HUDEP-2 (cell line): ENCODE results near the gene PMIS2.
A peak's percentile ranks its signal among the peaks of the same experiment; 100 is the strongest.
"Not testable (repeated sequence)": the region's sequence is repeated elsewhere in the genome, so short reads cannot be mapped to it uniquely, and the experiment has no call there.

Source experiments
- DNase-seq, 76 experiments: peaks; one replicate each; lab custom pipeline; 2025; ENCODE audit not compliant: unreplicated experiment in 76 of 76; lab: John Stamatoyannopoulos, UW

Gene PMIS2

DNA sequence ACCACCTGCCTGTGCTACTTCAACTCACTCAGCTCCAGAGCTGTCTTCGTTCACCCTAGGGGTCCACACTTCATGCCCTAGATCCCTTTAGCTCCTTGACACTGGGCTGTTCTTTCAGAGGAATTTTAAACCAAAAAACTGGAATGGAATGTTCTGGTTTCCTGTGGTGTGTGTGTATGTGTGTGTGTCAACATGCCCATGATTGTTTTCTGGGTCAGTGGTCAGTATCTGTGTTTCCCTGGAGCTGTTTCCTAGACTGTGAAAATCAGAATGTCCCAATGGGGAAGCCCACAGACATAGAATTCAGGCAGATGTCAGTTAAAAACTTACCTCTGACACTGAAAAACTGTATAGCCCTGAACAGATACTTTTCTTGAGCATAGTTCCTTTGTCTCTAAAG is 1.3 kb downstream of the PMIS2 start:
- DNase-seq, result peak in 1 of 76 experiments; percentile 26

DNA sequence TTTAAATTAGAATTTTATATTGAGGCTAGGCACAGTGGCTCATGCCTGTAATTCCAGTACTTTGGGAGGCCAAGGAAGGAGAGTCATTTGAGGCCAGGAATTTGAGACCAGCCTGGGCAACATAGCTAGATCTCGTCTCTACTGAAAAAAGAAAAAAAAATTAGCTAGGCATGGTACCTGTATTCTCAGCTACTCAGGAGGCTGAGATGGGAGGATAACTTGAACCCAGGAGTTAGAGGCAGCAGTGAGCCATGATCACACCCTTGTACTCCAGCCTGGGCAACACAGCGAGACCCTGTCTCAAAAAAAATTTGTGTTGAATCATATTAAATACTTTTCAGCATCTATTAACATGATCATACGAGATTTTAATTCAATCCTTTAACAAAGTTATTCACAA is 4.9 kb downstream of the PMIS2 start:
- no peak for DNase-seq

DNA sequence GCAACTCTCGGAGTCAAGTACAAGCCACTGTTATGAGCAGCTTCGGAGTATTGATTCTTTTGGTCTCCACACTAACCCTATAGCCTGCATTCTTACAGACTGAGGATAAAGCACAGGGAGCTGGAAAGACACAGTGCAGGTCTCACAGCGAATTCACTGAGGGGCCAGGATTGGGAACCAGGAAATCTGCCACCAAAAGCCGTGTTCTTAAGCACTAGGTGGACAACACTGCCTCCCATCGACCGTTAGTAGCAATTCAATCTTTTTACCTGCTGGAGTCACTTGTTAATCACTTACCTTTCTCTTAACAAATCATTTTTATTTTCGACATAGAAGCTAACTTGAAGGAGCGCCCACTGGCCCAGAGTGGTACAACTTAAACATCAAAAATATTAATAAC is 6.3 kb downstream of the PMIS2 start:
- DNase-seq, result peak in 10 of 76 experiments; percentile 6 to 31 (median 12)

DNA sequence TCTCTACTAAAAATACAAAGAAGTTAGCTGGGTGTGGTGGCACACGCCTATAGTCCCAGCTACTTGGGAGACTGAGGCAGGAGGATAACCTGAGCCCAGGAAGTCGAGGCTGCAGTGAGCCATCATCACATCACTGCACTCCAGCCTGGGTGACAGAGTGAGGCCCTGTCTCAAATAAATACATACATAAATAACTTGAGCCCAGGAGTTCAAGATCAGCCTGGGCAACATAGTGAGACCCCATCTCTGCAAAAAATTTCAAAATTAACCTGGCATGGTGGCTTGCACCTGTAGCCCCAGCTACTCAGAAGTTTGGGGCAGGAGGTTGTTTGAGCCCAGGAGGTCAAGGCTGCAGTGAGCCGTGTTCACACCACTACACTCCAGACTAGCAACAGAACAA is 9.1 kb downstream of the PMIS2 start:
- DNase-seq, result not testable (repeated sequence)

DNA sequence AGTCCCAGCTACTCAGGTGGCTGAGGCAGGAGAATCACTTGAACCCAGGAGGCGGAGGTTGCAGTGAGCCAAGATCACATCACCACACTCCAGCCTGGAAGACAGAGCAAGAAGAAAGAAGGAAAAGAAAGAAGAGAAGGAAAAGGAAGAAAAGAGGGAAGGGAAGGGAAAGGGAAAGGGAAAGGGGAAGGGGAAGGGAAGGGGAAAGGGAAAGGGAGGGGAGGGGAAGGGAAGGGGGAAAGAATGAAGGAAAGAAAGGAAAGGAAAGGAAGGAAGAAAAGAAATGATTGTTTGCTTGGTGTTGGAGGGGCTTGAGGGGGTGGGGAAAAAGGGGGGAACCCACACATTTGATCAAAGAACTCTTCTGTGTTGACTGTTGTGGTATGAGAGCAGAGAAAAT is 10.0 kb downstream of the PMIS2 start:
- DNase-seq, result no peak

DNA sequence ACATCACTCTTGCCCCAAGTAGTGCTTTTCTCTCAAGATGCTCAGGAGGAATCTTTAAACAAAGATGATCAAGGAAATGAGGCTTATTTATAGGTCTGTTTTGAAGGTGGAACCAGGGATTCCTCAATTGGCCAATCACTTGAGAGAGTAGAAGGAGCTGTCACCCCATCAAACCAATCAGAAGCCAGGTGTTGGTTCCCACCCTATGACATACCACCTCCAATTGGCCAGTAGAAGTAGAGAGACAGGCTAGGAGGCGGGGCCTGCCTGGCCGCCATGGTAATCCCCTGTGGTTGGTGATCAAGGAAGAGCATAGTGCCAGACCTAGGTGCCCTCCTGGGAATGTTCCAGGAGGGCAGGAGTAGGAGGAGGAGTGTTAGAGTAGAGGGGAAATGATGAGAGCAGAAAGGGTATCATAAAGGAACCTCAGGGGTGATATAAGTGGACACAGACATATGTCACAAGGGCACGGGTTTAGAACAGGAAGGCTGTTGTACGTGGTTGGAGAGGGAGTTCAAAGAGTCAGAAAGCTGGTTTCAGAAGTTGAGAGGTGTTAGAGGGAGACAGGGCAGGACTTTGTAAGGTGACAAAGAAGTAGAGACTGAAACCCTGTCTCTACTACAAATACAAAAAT is 10.5 kb downstream of the PMIS2 start:
- peak in 3 of 76 experiments; percentile 7 to 20 (median 8) for DNase-seq

DNA sequence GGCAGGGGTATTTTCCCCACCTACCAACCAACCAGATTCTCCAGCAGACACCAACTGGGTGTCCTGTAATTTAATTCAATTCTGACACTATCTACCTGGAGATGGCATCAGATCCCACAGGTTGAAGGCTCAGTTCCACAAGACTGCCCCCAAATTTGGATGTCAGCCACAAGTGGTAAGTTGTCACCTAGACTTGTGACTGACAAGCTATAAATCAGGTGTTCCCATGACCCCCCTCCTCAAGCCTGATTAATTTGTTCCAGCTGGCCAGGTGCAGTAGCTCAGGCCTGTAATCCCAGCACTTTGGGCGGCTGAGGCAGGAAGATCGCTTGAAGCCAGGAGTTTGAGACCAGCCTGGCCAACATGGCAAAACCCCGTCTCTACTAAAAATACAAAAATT is 16.0 kb downstream of the PMIS2 start:
- DNase-seq, result no peak

DNA sequence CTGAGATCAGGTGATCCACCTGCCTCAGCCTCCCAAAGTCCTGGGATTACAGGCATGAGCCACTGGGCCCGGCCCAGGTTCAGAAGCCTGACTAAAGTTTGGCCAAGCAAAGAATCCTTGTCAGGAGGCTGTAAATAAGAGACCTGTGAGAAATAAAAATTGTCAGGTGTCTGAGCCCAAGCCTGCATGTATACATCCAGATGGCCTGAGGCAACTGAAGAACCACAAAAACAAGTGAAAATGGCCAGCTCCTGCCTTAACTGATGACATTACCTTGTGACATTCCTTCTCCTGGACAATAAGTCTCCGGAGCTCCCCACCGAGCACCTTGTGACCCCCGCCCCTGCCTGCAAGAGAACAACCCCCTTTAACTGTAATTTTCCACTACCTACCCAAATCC is 18.5 kb downstream of the PMIS2 start:
- not testable (repeated sequence) for DNase-seq

DNA sequence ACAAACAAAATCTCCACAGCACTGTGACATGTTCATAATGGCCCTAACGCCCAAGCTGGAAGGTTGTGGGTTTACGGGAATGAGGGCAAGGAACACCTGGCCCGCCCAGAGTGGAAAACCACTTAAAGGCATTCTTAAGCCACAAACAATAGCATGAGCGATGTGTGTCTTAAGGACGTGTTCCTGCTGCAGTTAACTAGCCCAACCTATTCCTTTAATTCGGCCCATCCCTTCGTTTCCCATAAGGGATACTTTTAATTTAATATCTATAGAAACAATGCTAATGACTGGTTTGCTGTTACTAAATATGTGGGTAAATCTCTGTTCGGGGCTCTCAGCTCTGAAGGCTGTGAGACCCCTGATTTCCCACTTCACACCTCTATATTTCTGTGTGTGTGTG is 21.2 kb downstream of the PMIS2 start:
- not testable (repeated sequence) for DNase-seq

DNA sequence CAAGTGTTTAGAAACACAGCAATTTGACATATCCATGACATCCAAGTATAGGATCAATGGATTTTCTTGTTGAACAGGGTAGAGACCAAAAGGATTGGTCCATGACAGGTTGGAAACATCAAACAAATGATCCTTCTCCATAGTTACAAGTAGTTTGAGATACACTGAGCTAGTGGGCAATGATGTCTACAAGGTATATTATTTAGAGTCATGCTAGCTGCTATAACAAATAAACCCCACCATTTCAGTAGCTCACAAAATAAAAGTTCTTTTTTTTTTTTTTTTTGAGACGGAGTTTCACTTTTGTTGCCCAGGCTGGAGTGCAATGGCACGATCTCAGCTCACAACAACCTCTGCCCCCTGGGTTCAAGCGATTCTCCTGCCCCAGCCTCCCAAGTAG is 21.7 kb downstream of the PMIS2 start:
- DNase-seq, result no peak

DNA sequence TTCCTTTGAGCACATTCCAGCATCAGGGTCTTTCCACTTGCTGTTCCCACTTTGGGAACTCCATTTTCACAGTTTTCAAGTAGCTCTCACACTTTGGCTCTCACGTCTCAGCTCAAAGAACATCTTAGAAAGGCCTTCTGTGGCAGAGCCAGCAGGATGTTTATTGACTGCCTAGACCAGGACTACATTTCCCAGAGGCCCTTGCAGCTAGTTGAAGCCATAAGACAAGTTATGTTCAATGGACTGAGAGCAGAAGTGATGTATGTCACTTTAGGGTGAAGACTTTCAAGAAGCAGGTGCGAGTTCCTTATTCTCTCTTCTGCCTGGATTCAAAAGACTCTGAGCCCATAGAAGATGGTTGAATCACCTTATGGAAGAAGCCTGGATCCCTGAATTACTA is 22.3 kb downstream of the PMIS2 start:
- no peak for DNase-seq

DNA sequence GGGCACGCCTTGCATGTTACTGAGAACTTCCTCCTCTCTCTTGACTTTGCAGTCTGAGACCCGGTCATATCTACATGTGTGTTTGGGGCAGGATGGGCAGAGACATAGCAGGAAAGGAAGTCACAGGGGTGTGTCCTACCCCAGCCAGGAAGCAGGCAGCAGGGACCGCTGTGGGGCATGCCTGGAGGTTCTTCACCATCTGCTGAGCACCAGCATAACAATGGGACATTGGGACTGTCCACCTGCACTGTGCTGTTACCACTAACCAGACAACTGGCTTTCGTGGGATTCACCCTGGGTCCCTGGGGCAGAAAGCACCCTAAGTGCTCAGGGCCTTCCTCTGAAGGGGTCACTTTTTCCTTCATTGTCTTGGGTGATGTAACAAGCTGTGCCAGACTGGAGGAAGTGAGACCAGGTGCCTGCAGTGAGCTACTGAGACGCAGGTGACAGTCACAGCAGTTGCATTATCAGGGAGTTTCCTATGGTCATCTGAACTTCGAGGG is 23.9 kb downstream of the PMIS2 start:
- peak in 1 of 76 experiments; percentile 5 for DNase-seq

DNA sequence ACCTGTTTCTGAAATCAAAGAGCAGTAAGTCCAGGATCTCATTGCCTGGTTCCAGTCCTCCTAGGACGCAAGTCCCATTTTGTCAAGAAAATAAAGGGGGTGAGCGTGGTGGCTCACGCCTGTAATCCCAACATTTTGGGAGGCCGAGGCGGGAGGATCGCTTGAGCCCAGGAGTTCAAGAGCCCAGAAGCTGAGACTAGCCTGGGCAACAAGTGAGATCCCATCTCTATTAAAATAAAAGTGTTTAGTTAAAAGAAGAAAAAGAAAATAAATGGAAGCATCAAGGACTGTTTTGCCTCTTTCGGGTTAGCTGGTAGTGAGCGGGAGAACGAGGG is 26.2 kb downstream of the PMIS2 start:
- DNase-seq, result no peak

DNA sequence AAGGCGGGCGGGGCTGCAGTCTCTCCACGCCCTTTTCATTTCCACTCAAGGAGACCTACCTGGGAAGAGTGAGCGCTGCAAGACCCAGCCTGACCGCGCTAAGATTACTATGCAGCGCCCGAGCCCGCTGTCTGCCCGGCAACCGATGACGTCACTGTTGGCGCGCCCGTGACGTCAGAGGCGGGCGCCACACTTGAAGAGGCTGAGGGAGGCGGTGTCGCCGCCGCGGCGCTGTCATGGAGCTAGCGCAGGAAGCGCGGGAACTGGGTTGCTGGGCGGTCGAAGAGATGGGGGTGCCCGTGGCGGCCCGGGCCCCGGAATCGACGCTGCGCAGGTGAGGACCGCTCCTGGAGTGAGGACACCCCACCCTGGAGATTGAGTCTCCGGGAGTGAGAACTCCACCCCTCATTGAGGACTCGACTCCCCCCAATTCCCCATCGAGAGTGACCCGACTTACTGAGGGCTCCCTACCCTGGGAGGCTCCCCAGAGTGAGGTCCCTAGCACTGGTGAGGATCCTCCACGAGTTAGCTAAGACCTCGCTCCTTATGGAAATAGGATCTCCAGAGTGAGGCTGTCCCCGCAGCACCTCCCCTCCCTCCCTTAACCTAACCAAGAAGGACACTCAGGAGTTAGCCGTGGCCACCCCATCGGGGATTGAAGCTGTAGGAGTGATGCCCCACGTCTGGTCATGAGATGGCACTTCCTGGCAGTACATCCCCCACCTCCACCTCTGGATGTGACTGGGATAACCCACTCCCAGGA is 26.8 kb downstream of the PMIS2 start, which contains the start of gene HAUS5:
TSS of gene HAUS5 (plus strand) at position 177 of the 763 bp plus-strand sequence. CDS start at position 237, 60 bp downstream.
- peak in 75 of 76 experiments; percentile 57 to 98 (median 93) for DNase-seq

DNA sequence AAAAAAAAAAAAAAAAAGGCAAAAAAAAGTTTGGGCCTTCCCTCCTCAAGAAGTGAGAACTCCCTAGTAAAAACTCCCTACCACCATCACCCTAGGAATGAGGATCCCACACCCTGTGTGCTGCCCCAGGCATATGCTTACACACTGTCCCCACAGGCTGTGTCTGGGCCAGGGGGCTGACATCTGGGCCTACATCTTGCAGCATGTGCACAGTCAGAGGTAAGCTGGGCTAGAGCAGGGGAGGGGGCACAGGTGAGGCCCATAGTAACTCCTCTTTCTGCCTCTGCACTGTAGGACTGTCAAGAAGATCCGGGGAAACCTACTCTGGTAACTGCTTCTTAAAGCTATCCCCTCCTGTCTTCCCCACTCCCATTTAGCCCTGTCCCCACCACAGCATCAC is 27.6 kb downstream of the PMIS2 start:
- DNase-seq, result no peak

DNA sequence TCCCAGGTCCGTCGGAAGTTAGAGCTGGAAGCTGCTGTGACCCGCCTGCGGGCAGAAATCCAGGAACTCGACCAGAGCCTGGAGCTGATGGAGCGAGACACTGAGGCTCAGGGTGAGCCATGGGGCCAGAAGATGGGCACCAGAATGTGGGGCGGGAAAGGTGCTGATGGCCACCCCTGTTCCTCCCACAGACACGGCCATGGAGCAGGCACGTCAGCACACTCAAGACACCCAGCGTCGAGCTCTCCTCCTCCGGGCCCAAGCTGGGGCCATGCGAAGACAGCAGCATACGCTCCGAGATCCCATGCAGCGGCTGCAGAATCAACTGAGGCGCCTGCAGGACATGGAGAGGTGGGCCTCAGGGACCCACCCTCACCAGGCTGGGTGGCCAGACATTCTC is 29.1 kb downstream of the PMIS2 start:
- no peak for DNase-seq

DNA sequence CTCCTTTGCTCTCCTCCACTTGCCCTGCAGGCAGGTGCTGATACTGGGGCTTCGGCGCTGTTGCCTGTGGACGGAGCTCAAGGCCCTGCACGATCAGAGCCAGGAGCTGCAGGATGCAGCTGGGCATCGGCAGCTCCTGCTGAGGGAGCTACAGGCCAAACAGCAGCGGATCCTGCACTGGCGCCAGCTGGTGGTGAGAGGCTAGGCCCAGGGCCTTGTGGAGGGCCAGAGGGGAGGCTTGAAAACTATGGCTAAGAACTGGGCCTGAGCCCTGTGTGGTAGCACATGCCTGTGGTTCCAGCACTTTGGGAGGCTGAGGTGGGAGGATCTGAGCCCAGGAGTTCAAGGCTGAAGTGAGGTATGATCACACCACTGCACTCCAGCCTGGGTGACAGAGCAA is 32.9 kb downstream of the PMIS2 start:
- DNase-seq, result no peak

DNA sequence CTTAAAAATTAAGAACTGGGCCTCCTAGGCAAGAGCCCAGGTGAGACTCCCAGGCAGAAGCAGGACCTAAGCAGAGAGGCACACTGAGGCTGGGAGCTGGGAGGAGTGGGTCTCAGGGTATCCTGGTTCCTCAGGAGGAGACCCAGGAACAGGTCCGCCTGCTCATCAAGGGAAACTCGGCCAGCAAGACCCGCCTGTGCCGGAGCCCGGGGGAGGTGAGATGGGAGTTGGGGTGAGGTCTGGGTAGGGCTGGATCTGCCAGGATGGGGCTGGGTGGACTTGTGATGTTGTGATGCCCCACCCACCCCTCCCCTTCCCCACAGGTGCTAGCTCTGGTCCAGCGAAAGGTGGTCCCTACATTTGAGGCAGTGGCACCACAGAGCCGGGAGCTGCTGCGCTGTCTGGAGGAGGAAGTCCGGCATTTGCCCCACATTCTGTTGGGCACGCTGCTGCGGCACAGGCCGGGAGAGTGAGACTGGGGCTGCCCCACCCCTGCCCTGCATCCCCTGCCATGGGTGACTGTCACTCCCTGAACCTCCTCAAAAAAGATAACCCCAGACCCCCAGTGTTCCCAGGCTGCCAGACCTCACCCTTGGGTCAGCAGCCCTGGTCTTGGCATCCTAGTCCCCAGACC is 33.4 kb downstream of the PMIS2 start:
- DNase-seq, result no peak

DNA sequence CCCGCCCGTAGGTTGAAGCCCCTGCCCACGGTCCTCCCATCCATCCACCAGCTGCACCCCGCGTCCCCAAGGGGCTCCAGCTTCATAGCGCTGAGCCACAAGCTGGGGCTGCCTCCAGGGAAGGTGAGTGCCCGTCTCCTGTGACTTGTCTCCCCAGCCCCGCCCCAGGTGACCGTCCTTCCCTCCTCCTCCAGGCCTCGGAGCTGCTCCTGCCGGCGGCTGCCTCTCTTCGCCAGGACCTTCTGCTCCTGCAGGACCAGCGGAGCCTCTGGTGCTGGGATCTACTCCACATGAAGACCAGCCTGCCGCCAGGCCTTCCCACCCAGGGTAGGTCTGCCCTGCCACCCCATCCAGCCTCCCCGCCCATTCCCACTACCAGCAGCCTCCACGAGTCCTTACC is 34.0 kb downstream of the PMIS2 start:
- no peak for DNase-seq

DNA sequence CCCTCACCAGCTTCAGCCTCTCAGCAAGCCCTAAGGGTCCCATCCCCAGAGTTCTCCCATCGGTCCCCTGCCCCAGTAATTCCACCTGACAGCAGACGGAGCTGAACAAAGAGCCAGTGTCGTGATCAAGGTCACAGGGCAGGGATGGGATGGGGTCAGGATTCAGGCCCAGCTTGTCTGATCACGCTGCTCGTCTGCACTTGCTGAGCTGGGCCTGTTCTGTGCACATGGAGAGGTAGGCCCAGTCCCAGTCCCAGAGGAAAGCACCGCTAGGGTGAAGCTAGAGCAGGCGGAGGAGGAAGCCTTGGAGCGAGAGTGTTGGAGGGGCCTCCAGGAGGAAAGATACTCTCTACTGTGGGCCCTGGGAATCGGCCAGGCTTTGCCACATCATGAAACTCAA is 35.7 kb downstream of the PMIS2 start:
- DNase-seq, result no peak

DNA sequence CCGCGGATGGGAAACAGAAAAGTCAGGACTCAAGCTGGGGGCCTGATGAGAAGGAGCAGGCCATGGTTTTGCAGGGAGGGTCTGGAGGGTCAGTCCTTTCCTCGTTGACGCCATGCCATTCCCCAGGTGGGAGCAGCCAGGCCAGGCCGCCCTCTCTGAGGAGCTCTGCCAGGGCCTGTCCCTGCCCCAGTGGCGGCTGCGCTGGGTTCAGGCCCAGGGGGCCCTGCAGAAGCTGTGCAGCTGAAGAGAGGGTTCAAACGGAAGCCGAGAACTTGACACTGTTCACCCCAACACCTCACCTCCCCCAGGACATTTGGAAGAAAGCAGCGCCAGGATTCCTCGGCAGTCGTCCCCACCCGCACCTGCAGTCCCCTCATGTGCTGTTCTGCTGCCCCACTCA is 36.8 kb downstream of the PMIS2 start:
- DNase-seq, result no peak
